Glutamatergic neuron (in vitro differentiated cells): Measurements from ENCODE around the gene REG1A. TPM values are rescaled to one million over a fixed set of nuclear protein-coding genes. Genes with fewer than 3 reads are reported as not detected.

Experiments used
- DNase-seq: peaks from one replicate; pipeline ENCODE4 v3.0.0; 2022
- H3K27ac Mint-ChIP-seq: one replicate; pipeline ENCODE4 v1.8.0; 2020; ENCODE audit warnings: mild to moderate bottlenecking, mixed read lengths, inconsistent platforms; ENCODE audit not compliant: unreplicated experiment
- H3K27me3 Mint-ChIP-seq: one replicate; pipeline ENCODE4 v1.8.0; 2020; ENCODE audit warnings: mild to moderate bottlenecking, moderate library complexity, mixed read lengths, inconsistent platforms; ENCODE audit not compliant: unreplicated experiment
- H3K36me3 Mint-ChIP-seq: one replicate; pipeline ENCODE4 v1.8.0; 2020; ENCODE audit warnings: mild to moderate bottlenecking, mixed read lengths, inconsistent platforms; ENCODE audit not compliant: unreplicated experiment
- H3K4me1 Mint-ChIP-seq: one replicate; pipeline ENCODE4 v1.8.0; 2020; ENCODE audit warnings: mild to moderate bottlenecking, low read depth, mixed read lengths, inconsistent platforms; ENCODE audit not compliant: unreplicated experiment
- H3K4me3 Mint-ChIP-seq: one replicate; pipeline ENCODE4 v1.8.0; 2020; ENCODE audit warnings: mild to moderate bottlenecking, mixed read lengths, inconsistent platforms; ENCODE audit not compliant: unreplicated experiment
- H3K9me3 Mint-ChIP-seq: one replicate; pipeline ENCODE4 v1.8.0; 2020; ENCODE audit warnings: mild to moderate bottlenecking, moderate library complexity, mixed read lengths, inconsistent platforms; ENCODE audit not compliant: unreplicated experiment
- total RNA-seq: library from RNA; stranded (reverse); fragmentation: NEBNext Ultra II Directional; extraction: Animal tissue kit (Norgen Biotek cat#: 25700); gene quantifications from one replicate; pipeline ENCODE4 v1.2.1, GENCODE V29; 2021; ENCODE audit not compliant: unreplicated experiment
- TF ChIP-seq, protein P1 (sequence below): fragments of 200-600 bp; sonication (generic); IDR thresholded peaks from one replicate; pipeline ENCODE4 v1.5.0; 2021; ENCODE audit not compliant: partially characterized antibody, unreplicated experiment

REG1A gene
- total RNA-seq, 1 donor from 2014 or later = 1.1 TPM

- no peak for DNase-seq
- peaks cover 3% of the 10 kb centered on the region for H3K36me3 Mint-ChIP-seq
- no peaks in the 10 kb centered on the region for H3K4me1 Mint-ChIP-seq
- TF ChIP-seq, protein P1, sequence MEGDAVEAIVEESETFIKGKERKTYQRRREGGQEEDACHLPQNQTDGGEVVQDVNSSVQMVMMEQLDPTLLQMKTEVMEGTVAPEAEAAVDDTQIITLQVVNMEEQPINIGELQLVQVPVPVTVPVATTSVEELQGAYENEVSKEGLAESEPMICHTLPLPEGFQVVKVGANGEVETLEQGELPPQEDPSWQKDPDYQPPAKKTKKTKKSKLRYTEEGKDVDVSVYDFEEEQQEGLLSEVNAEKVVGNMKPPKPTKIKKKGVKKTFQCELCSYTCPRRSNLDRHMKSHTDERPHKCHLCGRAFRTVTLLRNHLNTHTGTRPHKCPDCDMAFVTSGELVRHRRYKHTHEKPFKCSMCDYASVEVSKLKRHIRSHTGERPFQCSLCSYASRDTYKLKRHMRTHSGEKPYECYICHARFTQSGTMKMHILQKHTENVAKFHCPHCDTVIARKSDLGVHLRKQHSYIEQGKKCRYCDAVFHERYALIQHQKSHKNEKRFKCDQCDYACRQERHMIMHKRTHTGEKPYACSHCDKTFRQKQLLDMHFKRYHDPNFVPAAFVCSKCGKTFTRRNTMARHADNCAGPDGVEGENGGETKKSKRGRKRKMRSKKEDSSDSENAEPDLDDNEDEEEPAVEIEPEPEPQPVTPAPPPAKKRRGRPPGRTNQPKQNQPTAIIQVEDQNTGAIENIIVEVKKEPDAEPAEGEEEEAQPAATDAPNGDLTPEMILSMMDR = no peak
- no peaks in the 10 kb centered on the region for H3K27me3 Mint-ChIP-seq
- no peak overlapping the region for H3K27ac Mint-ChIP-seq
- H3K9me3 Mint-ChIP-seq = no peaks in the 10 kb centered on the region
- no peak overlapping the region for H3K4me3 Mint-ChIP-seq
Observed at GRCh38 chr2:79105259-79105658, 15.0 kb upstream of the REG1A start.

- peaks cover 5% of the 10 kb centered on the region for H3K36me3 Mint-ChIP-seq
- no peak for DNase-seq
- no peak overlapping the region for H3K4me3 Mint-ChIP-seq
- TF ChIP-seq, protein P1 = no peak
- H3K4me1 Mint-ChIP-seq = peaks cover 8% of the 10 kb centered on the region
- H3K27ac Mint-ChIP-seq = no peak overlapping the region
- H3K27me3 Mint-ChIP-seq = no peaks in the 10 kb centered on the region
- no peaks in the 10 kb centered on the region for H3K9me3 Mint-ChIP-seq
Observed at GRCh38 chr2:79112269-79112668, 8.0 kb upstream of the REG1A start.

DNA sequence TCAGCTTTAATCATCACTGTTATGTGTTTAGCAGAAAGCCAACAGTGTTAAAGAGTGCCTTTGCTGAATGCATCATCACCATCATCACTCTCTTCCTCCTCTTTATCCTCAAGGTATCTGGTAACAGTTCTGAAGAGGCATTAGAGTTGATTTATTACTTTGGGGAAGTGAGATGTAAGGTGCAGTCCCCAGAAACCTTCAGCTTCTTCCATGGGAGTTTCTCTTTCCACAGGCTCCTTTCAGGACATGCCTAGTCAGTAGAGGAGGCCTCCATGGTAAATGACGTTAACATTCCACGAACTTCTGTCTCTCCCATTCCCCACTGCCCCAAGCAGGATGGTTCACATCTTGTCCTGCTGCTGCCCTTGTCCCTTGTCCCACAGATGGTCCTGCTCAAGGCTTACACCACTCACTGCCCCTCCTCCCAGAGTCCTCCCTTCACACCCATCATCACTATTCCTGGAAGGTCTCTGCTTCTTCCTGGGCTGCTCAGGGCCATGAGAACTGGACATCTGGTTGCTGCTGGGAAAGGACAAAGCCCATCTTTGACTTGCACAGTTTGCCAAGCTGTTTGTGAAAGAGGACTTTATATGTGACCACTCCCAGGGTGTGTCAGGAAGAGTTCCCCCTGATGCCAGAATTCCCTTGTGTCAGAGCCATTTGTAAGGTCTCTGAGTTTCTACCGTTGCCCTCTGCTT is 5.3 kb upstream of the REG1A start:
- Mint-ChIP-seq H3K27me3 (no peaks in the 10 kb centered on the region), H3K4me1 (peaks cover 8% of the 10 kb centered on the region), H3K36me3 (peaks cover 4% of the 10 kb centered on the region), H3K4me3 (no peak overlapping the region), H3K9me3 (no peaks in the 10 kb centered on the region), H3K27ac (no peak overlapping the region)
- TF ChIP-seq, protein P1 = no peak
- no peak for DNase-seq

DNA sequence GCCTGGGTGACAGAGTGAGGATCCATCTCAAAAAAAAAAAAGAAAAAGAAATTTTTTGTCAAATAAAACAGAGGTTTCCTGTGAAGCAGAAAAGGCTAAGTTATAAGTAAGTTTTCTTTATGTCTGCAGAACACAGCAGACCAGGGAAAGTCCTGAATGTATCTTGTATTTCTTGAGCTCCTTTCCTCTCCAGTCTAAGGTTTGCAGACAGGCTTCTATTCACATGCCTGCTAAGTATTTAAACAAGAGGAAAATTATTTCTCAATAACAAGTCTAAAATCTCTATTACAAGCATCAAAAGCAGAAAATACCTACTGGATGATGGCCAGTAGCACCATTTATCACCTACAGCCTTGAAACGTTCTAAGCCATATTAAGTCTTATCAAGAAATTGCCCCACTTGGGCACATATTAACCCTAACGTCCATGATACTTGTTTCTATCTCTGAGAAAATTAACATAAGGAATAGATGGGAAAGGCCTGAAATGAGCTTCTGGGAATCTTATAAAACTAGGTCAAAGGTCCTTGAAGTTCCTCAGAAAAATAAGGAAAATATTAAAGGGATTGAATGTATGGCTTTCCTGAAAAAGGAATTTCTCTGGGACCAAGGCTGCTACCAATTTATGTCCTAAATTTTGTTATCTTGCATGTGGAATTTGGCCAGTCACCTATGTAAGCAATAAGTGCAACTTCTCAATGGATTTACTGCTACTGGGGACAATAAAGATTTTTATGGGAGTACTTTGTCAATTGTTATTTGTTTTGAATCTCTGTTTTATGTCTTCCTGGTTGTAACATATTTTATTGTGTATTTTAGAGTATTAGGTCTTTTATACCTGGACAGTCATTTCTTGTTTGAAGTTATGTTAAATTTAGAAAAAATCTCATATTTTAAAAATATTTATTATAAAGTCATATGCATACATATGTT is 3.0 kb upstream of the REG1A start:
- H3K9me3 Mint-ChIP-seq = no peaks in the 10 kb centered on the region
- no peak for DNase-seq
- no peaks in the 10 kb centered on the region for H3K27me3 Mint-ChIP-seq
- H3K36me3 Mint-ChIP-seq = no peaks in the 10 kb centered on the region
- no peak overlapping the region for H3K4me3 Mint-ChIP-seq
- peaks cover 8% of the 10 kb centered on the region for H3K4me1 Mint-ChIP-seq
- TF ChIP-seq, protein P1 = no peak
- H3K27ac Mint-ChIP-seq = no peak overlapping the region

- Mint-ChIP-seq H3K9me3 (no peaks in the 10 kb centered on the region), H3K4me1 (no peaks in the 10 kb centered on the region), H3K27ac (no peak overlapping the region), H3K4me3 (no peak overlapping the region), H3K36me3 (no peaks in the 10 kb centered on the region), H3K27me3 (no peaks in the 10 kb centered on the region)
- TF ChIP-seq, protein P1 = no peak
- DNase-seq = no peak
Observed at GRCh38 chr2:79122676-79123075, 2.4 kb downstream of the REG1A start.
